Upper lobe of right lung (tissue), 1 donor: Measurements from ENCODE around the gene ASCC1. TPM values are rescaled to one million over a fixed set of nuclear protein-coding genes. Genes with fewer than 3 reads are reported as not detected.

Experiments used
- ATAC-seq: fragments of 200-7000 bp; cut with Tn5 transposase; one replicate; pipeline ENCODE4 v1.9.1; 2020; ENCODE audit warnings: mild to moderate bottlenecking, moderate library complexity
- DNase-seq: peaks from one replicate; pipeline ENCODE4 v3.0.0-alpha.2; 2020
- H3K27ac ChIP-seq: fragments of 200-600 bp; one replicate; pipeline ENCODE4 v1.8.0; 2022
- H3K27me3 ChIP-seq: fragments of 200-600 bp; one replicate; pipeline ENCODE4 v1.8.0; 2022; ENCODE audit warnings: mild to moderate bottlenecking
- H3K36me3 ChIP-seq: fragments of 200-600 bp; one replicate; pipeline ENCODE4 v1.8.0; 2022
- H3K4me1 ChIP-seq: fragments of 200-600 bp; one replicate; pipeline ENCODE4 v1.8.0; 2022
- H3K4me3 ChIP-seq: fragments of 200-600 bp; one replicate; pipeline ENCODE4 v1.8.0; 2022; ENCODE audit warnings: mild to moderate bottlenecking
- H3K9me3 ChIP-seq: fragments of 200-600 bp; one replicate; pipeline ENCODE4 v1.8.0; 2022
- intact Hi-C: fragments of 100-400 bp; cut with DNase I; formaldehyde crosslinking; loops from one replicate; pipeline ENCODE4 v1.11.0; 2022
- total RNA-seq: library from RNA; stranded (reverse); fragmentation: NEBNext Ultra II Directional; extraction: Animal tissue kit (Norgen Biotek cat#: 25700); gene quantifications from one replicate; pipeline ENCODE4 v1.2.1, GENCODE V29; 2021
- TF ChIP-seq, protein P1 (sequence below): fragments of 200-600 bp; IDR thresholded peaks from one replicate; pipeline ENCODE4 v1.8.0; 2022; ENCODE audit warnings: antibody characterized with exemption
- donor health status: DM: no; HTN: yes; CAD: no; lungs with severe emphysema.

ASCC1 gene
- total RNA-seq, 1 donor from 2014 or later, result 27.4 TPM

DNA sequence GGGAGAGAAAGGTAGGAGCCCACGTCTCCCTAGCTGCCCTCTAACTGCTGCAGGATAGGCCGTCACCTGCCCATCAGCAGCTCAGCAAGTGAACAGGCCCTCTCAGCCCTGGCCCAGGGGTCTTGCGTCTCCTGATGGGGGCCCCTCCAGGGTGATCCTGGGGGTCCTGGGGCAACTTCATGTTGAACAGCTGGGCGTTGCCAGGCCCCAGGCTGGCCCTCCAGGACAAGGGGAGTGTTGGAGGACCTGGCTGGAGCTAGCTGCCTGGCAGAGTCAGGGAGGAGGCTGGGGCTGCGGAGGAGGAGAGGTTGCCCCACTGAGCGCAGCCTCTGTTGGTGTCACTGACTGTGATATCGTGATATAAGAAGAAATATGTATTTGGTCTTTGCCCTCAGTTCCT is 162.4 kb downstream of the ASCC1 start:
- Histone ChIP-seq H3K27me3 (no peaks in the 10 kb centered on the region), H3K9me3 (no peaks in the 10 kb centered on the region), H3K36me3 (no peaks in the 10 kb centered on the region), H3K4me1 (no peaks in the 10 kb centered on the region), H3K27ac (no peak overlapping the region), H3K4me3 (no peak overlapping the region)
- DNase-seq (no peak), ATAC-seq (no peak)
- intact Hi-C loops, result no loop called here
- TF ChIP-seq, protein P1, sequence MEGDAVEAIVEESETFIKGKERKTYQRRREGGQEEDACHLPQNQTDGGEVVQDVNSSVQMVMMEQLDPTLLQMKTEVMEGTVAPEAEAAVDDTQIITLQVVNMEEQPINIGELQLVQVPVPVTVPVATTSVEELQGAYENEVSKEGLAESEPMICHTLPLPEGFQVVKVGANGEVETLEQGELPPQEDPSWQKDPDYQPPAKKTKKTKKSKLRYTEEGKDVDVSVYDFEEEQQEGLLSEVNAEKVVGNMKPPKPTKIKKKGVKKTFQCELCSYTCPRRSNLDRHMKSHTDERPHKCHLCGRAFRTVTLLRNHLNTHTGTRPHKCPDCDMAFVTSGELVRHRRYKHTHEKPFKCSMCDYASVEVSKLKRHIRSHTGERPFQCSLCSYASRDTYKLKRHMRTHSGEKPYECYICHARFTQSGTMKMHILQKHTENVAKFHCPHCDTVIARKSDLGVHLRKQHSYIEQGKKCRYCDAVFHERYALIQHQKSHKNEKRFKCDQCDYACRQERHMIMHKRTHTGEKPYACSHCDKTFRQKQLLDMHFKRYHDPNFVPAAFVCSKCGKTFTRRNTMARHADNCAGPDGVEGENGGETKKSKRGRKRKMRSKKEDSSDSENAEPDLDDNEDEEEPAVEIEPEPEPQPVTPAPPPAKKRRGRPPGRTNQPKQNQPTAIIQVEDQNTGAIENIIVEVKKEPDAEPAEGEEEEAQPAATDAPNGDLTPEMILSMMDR, result no peak

GRCh38 chr10:72050873-72051272 is 165.2 kb downstream of the ASCC1 start:
- H3K4me3 ChIP-seq, result no peak overlapping the region
- TF ChIP-seq, protein P1, result no peak
- no peaks in the 10 kb centered on the region for H3K9me3 ChIP-seq
- DNase-seq (no peak), ATAC-seq (no peak)
- H3K27ac ChIP-seq, result no peak overlapping the region
- no peaks in the 10 kb centered on the region for H3K4me1 ChIP-seq
- no peaks in the 10 kb centered on the region for H3K36me3 ChIP-seq
- intact Hi-C loops, result no loop called here
- H3K27me3 ChIP-seq, result no peaks in the 10 kb centered on the region

DNA sequence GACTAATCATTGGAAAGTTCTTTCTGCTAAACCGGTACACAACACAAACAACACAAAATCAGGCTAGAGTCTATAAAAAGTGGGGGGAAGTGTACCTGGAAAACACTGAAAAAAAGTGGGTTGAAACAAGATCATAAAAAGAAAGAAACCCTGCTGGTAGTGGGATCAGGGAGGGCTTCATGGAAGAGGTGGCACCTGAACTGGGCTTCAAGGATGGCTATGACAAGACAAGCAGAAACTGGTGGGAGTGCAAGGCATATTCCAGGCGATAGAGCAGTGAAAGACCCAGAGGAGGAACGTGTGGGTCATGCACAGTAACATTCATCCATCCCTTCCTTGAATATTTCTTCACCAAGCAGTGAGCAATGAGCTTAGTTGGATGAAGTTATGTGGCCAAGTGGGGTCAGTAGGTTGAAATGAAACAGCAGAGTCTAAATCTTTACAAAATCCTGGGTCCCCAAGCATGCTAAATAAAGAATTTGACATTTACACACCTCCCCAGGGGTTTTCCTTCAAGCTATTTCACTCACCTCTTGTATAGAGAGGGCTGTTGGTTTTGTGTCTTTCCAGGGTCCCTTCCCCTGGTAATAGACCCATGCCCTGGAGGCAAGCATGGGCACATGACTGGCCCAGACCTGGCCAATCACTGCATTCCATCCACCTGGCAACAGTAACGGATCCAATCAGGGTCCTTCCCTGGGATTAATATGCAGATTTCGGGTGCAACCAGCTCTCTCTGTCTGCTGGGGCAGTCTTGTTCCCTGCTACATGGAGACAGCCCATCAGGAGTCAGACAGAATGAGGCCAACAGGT is 165.9 kb downstream of the ASCC1 start:
- Histone ChIP-seq H3K9me3 (no peaks in the 10 kb centered on the region), H3K27ac (no peak overlapping the region), H3K4me1 (no peaks in the 10 kb centered on the region), H3K27me3 (no peaks in the 10 kb centered on the region), H3K4me3 (no peak overlapping the region), H3K36me3 (no peaks in the 10 kb centered on the region)
- no peak for DNase-seq
- no peak for ATAC-seq
- intact Hi-C loops, result loop anchor here (5.0 kb wide), 1 partner anchor 93 kb away; no protein-coding TSS in a partner anchor
- TF ChIP-seq, protein P1, result no peak

DNA sequence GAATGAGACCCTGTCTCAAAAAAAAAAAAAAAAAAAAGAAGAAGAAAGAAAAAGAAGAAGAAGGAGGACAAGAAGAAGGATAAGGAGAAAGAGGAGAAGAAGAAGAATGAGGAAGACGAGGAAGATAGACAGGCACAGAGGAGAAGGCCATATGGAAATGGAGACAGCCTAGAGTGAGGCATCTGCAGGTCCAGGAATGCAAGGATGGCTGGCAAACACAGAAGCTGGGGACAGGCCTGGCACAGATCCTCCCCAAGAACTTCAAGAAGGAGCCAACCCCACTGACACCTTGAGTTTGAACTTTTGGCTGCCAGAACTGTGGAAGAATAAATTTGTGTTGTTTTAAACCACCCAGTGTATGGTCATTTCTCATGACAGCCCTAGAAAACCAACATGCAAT is 166.6 kb downstream of the ASCC1 start:
- no peak overlapping the region for H3K4me3 ChIP-seq
- intact Hi-C loops, result loop anchor here (5.0 kb wide), 1 partner anchor 92 kb away; no protein-coding TSS in a partner anchor
- H3K27ac ChIP-seq, result no peak overlapping the region
- no peaks in the 10 kb centered on the region for H3K27me3 ChIP-seq
- H3K9me3 ChIP-seq, result no peaks in the 10 kb centered on the region
- TF ChIP-seq, protein P1, result no peak
- ATAC-seq (no peak), DNase-seq (no peak)
- no peaks in the 10 kb centered on the region for H3K36me3 ChIP-seq
- H3K4me1 ChIP-seq, result peaks cover 2% of the 10 kb centered on the region

- no peaks in the 10 kb centered on the region for H3K36me3 ChIP-seq
- H3K9me3 ChIP-seq, result no peaks in the 10 kb centered on the region
- H3K4me3 ChIP-seq, result no peak overlapping the region
- peaks cover 5% of the 10 kb centered on the region for H3K4me1 ChIP-seq
- intact Hi-C loops, result loop anchor here (5.0 kb wide), 1 partner anchor 91 kb away; no protein-coding TSS in a partner anchor
- ATAC-seq (peak; percentile 98), DNase-seq (peak; percentile 89)
- no peak overlapping the region for H3K27ac ChIP-seq
- TF ChIP-seq, protein P1, result peak; percentile 100
- H3K27me3 ChIP-seq, result no peaks in the 10 kb centered on the region
Observed at GRCh38 chr10:72048450-72049124, 167.5 kb downstream of the ASCC1 start.

Other genes starting within 250 kb of the ASCC1 start
- gene SPOCK2, start 127.7 kb downstream of the ASCC1 start, total RNA-seq, result 187 TPM
- 118 TPM for gene ANAPC16, start 264 bp downstream of the ASCC1 start, total RNA-seq
- gene DDIT4, start 57.6 kb upstream of the ASCC1 start, total RNA-seq, result 200 TPM
- 39.9 TPM for gene DNAJB12, start 138.6 kb upstream of the ASCC1 start, total RNA-seq